Measurements from ENCODE around the gene SHFL. TPM values are rescaled to one million over a fixed set of nuclear protein-coding genes. Genes with fewer than 3 reads are reported as not detected.

SHFL gene
- total and polyA plus RNA-seq, 2 of the 8 experiments (the other 6 are each of a cell fraction or from before 2014, with no cell fraction given), result 25.3 to 37.1 TPM

GRCh38 chr19:10095948-10096614 is 10.0 kb downstream of the SHFL start (continued):
- TF ChIP-seq CBX5 (IDR thresholded peaks at IDR 0.05; ENCODE audit: low read depth, low read length) (no peak), CTBP2 (IDR thresholded peaks at IDR 0.05; ENCODE audit: borderline replicate concordance, insufficient read depth, insufficient read length, low read length) (no peak), CHD7 (IDR thresholded peaks at IDR 0.05; ENCODE audit: insufficient replicate concordance, low read length) (no peak), TAF7 (optimal IDR thresholded peaks at IDR 0.05; ENCODE audit: borderline replicate concordance, low read depth, low read length) (no peak)
